Stimulated activated CD4-positive, alpha-beta T cell treated with anti-CD3 and anti-CD28 coated beads, Interleukin-12 subunit alpha, Interleukin-12 subunit beta, amount 100 ng/mL, for 4 hours (primary cell): ENCODE measurements around the gene DERL2.
"Not testable (repeated sequence)": the region's sequence is repeated elsewhere in the genome, so short reads cannot be mapped to it uniquely, and the experiment has no call there.

Source experiments
- DNase-seq: peaks from one replicate; pipeline ENCODE4 v3.0.0-alpha.2; 2020

Gene DERL2

GRCh38 chr17:5435781-5436315 is 50.1 kb downstream of the DERL2 start:
- DNase-seq, result not testable (repeated sequence)

DNA sequence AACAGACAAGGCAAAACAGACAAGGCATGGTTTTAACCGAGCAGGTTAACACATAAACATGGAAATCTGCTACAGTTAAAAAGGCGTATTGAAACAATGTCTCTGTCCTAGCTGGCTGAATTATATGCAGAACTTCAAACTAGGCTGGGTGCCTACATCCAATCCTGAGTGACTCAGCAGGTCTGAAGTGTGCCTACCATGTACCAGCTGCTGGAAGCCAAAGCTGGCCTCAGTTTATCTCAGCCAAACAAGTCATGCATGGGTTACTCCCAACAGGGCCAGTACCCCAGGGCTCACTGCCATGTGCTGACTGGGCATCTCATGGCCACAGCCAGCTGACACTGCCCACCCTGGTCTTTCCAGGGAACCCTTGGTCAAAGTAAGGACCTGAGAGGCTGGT is 51.0 kb downstream of the DERL2 start:
- DNase-seq, result no peak

- no peak for DNase-seq
These were observed 53.9 kb downstream of the DERL2 start for GRCh38 chr17:5431949-5432556.

DNA sequence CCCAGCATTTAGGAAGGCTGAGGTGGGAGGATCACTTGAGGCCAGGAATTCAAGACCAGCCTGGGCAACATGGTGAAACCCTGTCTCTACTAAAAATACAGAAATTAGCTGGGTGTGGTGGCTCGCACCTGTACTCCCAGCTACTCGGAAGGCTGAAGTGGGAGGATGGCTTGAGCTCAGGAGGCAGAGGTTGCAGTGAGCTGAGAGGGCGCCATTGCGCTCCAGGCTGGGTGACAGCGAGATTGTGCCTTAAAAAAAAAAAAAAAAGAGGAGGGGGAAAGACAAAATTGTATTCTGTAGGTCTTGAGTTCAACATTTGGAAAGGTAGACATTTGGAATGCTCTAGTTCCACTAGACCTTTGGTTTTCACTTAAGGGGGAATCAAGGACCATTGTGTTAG is 54.7 kb downstream of the DERL2 start:
- not testable (repeated sequence) for DNase-seq

GRCh38 chr17:5430413-5430999 is 55.5 kb downstream of the DERL2 start:
- DNase-seq, result no peak

- DNase-seq, result no peak
These were observed 56.6 kb downstream of the DERL2 start for GRCh38 chr17:5429191-5429887.

- DNase-seq, result no peak
These were observed 60.2 kb downstream of the DERL2 start for GRCh38 chr17:5425826-5426225.

DNA sequence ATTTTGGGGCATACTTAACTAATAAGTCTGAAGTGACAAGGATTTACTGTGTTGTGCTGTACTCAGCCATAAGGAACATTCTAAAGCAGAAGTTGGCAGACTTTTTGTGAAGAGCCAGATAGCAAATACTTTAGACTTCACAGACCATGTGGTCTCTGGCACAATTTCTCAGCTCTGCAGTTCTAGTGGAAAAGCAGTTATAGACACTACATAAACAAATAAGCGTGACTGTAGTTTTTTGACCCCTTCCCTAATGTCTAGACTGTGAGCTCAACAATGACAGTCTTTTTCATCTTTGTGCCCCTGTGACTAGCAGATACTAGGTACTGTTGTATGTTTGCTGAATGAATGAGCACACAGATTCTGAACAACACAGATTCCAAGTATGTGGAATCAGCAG is 61.1 kb downstream of the DERL2 start:
- no peak for DNase-seq

DNA sequence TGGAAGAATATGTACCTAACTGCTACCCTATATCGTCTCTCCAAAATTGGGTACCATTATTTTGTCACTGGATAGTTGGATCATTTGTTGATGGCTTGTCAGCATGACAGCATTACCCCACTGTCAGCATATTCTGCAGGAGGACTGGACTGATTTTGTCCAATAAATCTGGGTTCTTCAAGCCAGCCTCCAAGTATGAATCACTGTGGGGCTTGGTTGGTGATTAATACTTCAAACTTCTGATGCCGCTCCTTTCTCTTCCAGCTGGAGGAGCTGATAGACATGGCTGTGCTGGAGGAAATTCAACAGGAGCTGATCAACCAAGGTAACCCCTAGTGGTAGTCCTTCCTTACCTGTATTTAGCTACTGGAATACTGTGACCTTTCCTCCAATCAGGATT is 63.5 kb downstream of the DERL2 start:
- DNase-seq, result no peak
